Hypothalamus (tissue), 51 donors: ENCODE data around the gene MIB1.
"Not testable (repeated sequence)": the region's sequence is repeated elsewhere in the genome, so short reads cannot be mapped to it uniquely, and the experiment has no call there.

Source experiments
- DNase-seq, 51 donors: peaks; one replicate each; lab custom pipeline; 2025; lab: John Stamatoyannopoulos, UW

The MIB1 gene

DNA sequence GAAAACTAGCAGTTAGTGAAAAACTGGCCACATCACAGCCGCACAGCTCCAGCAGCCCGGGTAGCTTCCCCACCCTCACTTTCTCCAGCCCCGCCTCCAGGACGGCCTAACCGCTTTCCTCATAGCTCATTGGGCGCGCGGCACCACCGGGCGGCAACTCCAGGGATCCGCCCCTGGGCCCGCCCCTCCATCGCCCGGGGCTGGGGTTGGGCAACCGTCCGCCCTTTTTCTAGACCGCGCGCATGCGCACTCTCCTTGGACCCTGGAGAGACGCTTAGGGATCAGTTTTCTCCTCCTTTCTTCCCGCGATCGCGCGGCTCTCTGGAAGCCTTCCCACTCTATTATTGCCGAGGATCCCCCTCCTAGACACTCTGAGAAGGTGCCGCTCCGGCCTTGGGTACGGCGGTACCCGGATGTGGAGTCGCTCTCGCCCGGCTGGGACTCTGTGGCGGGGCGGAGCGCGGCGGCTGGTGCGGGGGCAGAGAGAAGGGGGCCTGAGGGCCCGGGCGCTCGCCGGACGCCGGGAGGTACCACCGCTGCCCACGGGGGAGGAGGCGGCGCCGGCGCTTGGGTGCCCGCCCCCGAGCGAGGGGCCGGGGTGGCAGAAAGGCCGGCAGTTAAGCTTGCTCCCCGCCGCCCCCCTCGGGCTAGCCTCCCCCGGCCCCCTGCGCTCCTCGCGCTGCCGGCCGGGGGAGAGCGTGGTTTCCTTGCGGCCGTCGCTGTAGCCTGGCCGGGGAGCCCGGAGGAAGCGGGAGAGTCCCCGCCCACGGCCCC is at the start of gene MIB1:
MIB1 (plus strand) TSS at position 255 of the 774 bp plus-strand sequence. CDS start 792 bp downstream, outside the sequence.
- peak; percentile 87 to 100 (median 98) for DNase-seq

DNA sequence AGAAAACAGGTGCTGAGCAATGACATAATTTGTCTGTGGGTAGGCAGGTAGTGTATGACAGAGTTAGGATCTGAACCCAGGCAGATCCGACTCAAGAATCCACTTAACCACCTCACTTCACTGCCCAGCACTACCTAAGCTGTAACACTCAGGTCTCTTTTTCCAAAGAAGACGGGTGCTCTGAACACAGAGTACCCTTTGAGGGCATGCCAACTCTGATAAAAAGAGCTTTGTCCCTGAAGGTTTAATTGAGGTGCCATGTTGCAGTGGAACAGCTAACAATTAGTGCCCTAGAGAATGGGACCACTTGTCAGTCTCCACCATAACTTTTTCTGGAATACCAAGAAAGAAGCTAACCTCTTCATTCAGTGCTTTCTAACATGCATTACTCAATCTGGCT is 47.3 kb upstream of the MIB1 start:
- no peak for DNase-seq

DNA sequence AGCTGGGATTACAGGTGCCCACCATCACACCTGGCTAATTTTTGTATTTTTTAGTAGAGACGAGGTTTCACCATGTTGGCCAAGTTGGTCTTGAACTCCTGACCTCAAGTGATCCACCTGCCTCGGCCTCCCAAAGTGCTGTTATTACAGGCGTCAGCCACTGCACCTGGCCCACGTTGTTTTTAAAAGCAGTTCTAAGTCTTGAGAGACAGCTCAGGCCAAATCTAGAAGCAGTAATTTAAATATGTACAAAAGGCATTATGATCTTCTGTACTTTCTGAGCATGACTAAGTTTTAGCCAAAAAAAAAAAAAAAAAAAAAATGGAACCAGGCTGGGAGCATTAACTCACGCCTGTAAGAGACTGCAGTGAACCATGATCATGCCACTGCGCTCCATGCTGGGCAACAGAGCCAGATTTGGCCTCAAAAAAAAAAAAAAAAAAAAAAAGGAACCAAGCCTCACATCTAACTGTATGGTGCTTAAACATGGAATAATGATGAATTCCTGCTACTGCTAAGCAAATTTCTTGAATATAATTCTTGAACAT is 40.0 kb upstream of the MIB1 start:
- DNase-seq: no peak

DNA sequence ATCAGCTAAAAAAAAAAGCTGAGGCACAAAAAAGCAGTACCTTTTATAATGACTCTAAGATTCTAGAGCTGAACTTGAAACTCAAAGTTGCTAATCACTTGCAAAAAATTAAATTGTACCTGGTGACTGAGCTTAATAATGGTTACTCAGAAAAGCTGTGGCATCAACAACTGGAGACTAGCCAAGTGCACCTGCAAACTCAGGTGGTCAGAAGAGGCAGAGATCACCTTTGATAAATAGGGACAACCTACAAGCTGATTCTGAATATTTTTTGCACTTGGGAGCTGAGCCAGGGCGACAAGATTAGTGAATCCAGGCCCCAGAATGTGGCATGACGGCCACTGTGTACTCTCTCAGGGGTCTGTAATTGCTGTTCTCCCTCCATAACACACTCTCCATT is 39.0 kb upstream of the MIB1 start:
- DNase-seq: no peak

DNA sequence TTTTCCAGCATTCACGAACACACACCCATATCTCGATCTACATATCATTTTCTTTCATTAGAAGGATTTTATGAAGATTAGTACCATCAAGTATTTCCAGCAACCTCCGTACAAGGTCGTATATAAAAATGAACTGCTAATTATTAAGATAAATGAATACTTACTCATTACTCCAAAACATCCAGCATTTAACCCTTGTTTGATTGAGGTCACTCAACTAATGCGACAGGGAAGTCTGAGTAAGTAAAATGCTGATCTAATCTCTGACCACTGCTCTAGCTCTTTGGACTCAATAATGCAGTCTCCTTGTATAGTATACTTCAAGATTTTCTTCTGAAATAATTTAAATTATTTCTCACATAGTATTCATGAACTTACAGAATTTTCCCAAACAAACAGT is 38.0 kb upstream of the MIB1 start:
- no peak for DNase-seq

DNA sequence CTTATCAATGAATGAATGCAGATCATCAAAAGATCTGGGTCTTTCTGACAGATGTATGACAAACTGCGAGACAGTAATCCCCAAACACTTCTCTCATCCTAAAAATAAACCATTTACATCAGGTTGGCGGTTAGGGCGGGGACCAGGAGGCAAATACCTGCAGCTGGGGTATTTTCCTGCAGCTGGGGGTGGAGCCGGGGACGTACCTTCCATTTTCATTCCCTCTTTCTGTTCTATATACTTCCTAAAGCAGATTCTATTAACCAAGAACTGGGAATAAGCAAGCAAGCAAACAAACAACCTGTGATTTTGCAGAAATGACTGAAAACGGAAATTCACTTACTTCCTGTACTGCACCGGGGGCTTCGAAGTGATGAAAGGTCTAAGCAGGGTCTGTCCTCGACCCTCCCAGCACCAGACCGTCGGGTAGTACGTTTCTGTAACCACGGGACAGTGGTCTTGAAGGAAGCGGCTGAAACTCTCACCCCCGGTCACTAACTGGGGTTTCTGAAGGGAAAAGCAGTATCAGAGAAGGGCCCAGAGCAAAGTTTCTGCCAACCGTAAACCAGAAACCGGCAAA is 37.3 kb upstream of the MIB1 start:
- peak in 7 of 51 donors; percentile 4 to 32 (median 15) for DNase-seq

DNA sequence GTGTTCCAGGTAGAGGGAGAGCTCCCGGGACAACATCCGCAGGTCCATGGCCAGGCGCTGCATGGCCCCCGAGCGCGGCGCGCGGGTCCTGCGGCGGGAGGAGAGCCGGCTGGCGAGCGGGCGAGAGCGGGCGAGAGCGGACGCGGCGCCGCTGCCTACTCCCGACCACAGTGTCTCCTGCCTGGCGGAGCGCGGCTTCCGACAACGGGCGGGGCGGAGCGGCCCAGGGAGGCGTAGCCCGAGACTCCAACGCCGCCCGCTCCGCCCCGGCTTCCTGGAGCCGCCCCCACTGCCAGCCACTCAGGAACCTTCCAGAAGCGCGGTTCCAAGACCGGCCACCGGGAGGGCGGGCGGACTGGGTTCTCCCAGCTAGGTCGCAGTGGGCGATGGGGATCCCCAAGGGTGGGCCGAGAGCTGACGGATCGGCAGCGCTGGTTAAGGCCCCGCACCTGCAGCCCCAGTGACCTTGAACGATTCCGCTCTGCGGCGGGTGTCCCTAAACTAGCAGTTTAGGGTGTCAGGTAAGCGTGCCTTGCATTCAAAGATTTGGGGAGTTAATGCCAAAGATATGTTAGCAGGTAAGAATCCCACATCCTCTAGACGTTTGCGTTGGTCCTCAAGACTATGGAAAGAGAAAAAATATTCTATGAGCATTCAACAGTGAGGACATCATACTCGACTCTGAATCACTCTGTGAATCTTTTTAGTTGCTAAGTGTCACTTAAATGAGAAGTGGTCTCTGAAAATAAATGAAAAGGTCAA is 35.8 kb upstream of the MIB1 start, which contains the start of gene ABHD3:
ABHD3 (minus strand) TSS at position 172 of the 762 bp plus-strand sequence; CDS start at position 63, 109 bp downstream.
- peak; percentile 20 to 95 (median 87) for DNase-seq

DNA sequence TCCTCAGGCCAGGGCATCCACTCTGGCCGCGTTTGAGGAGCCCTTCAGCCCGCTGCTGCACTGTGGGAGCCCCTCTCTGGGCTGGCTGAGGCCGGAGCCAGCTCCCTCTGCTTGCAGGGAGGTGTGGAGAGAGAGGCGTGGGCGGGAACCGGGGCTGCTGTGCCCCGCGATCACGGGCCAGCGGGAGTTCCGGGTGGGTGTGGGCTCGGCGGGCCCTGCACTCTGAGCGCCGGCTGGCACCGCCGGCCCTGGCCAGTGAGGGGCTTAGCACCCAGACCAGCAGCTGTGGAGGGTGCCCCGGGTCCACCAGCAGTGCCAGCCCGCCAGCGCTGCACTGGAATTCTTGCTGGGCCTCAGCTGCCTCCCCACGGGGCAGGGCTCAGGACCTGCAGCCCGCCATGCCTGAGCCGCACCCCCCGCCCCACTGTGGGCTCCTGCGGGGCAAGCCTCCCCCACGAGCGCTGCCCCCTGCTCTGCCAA is 34.2 kb upstream of the MIB1 start:
- no peak for DNase-seq

DNA sequence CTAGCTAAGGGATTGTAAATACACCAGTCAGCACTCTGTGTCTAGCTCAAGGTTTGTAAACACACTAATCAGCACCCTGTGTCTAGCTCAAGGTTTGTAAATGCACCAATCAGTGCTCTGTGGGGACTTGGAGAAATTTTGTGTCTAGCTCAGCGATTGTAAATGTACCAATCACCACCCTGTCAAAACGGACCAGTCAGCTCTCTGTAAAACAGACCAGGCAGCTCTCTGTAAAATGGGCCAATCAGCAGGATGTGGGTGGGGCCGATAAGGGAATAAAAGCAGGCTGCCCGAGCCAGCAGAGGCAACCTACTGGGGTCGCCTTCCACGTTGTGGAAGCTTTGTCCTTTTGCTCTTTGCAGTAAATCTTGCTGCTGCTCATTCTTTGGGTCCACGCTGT is 33.5 kb upstream of the MIB1 start:
- not testable (repeated sequence) for DNase-seq

DNA sequence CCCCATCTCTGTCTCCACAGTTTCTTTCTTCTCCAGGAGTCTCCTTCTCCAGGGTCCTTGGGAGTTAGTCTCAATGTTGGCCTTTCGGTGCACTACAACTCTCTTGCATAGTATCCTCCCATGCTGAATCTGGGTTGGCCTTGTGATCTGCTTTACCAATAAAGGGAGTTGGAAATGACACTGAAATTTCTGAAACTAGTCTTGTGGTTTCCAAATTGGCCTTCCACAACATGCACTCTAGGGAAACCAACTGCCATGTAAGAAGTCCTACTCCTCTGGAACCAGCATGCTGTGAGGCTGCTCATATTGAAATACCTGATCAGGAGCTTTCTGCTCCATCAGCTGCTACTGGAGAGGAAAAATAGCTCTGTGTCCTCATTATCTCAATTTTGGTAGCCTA is 26.1 kb upstream of the MIB1 start:
- no peak for DNase-seq

DNA sequence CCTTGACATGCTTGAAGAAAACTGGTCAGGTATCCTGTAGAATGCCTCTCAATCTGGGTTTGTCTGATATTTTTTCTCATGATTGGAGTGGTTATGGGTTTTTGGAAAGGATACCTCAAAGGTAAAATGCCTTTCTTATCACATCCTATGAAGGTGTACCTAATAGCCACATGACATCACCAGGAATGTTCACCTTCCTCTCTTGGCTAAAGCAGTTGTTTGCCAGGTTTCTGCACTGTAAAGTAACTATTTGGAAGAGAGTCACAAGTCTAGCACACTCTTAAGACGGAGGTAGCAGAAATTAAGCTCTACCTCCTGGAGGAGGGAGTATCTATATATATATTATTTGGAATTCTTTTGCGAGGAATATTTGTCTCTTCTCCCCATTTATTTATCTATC is 17.9 kb upstream of the MIB1 start:
- no peak for DNase-seq

DNA sequence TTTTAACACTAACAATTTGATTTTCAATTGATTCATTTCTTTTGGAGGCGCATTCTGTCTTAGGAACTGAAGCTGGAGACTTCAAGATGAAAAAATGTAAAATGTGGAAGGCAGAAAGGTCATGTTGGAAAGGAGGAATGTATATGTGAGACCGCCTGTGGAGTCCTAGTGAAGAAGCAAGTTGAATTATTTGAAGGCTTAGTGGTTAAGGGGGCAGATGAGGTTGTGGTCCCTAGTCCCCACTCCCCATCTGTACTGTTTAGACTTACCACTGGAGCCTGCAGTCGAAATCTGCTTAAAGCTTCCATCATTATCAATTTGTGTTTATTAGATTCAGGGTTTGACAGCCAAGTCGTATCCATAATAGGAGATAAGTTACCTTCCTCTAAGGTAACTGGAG is 15.4 kb upstream of the MIB1 start:
- DNase-seq: no peak

DNA sequence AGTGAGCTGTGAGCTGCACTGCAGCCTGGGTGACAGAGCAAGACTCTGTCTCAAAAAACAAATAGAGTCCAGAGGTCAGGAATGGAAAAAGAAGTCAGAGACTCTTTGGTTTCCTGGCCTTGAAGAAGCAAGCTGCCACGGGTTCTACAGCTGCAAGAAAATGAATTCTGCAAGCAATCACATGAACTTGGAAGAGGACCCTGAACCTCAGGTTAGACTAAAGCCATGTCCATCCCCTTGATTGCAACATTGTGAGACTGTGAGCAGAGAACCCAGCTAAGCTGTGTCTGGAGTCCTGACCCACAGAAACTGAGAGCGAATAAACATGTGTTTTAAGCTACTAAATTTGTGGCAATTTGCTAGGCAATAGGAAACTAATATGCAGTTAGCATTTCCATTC is 12.9 kb upstream of the MIB1 start:
- DNase-seq: no peak

DNA sequence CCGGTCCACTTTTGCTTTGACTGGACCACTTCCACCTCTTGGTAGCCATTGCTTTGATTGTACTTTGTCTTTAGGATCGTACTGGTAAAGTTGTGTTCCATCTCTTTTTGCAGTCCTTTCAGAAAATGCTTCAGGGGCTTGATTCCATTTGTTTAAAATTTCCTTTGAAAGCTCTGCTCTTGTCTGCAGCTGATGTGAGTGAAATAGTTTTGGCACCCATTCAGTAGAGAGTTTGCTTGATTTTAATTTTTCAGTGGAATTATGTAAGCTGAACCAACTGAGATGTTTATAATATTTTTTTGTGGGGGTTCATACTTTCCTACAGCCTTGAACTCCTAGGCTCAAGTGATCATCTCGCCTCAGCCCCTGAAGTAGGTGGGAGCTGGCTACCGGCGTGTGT is 7.6 kb upstream of the MIB1 start:
- no peak for DNase-seq

DNA sequence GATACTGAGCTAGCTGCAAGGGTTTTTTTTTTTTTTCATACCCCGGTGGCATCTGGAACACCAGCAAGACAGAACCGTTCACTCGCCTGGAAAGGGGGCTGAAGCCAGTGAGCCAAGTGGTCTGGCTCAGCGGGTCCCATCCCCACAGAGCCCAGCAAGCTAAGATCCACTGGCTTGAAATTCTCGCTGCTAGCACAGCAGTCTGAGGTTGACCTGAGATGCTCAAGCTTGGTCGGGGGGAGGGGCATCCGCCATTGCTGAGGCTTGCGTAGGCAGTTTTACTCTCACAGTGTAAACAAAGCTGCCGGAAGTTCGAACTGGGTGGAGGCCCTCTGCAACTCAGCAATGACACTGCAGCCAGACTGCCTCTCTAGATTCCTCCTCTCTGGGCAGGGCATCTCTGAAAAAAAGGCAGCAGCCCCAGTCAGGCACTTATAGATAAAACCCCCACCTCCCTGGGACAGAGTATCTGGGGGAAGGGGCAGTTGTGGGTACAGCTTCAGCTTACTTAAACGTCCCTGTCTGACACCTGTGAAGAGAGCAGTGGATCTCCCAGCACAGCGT is 5.1 kb upstream of the MIB1 start:
- DNase-seq: no peak

DNA sequence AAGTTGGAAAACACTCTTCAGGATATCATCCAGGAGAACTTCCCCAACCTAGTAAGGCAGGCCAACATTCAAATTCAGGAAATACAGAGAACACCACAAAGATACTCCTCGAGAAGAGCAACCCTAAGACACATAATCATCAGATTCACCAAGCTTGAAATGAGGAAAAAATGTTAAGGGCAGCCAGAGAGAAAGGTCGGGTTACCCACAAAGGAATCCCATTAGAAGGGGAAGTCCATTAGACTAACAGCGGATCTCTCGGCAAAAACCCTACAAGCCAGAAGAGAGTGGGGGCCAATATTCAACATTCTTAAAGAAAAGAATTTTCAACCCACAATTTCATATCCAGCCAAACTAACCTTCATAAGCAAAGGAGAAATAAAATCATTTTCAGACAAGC is 3.7 kb upstream of the MIB1 start:
- DNase-seq: not testable (repeated sequence)

DNA sequence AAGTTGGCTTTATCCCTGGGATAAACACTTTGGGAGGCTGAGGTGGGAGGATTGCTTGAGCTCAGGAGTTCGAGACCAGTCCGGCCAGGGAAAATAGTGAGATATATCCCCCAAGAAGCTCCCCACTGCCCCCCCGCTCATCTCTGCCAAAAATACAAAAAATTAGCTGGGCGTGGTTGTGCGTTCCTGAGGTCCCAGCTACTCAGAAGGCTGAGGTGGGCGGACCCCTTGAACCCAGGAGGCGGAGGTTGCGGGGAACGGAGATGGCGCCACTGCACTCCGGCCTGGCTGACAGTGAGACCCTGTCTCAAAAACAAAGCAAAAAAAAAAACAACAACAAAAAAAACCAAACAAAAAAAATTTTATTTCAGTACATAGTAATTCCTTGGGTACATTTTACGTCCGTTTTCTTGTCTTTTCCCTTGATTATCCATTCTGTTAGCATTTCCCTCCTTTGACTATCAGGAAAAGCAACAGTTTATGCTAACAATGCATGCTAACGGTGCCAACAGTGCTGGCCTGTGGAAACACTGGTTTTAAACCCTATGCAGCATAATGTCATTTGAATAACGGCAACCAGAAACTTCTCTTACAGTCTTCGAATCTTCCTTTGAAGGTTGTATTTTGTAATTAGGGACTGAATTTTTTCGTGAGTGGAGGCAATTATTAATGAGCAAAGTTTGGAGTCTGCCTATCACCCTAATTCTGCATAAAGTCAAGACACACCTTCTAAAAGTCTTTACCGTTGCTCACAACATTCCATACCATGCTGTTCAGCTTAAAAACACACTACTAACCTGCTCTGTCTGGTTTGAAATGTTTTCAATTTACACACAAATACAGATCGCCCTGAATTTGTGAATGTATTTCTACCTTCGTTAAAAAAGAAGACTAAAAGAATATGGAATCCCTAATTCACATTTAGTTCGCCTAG is 721 bp upstream of the MIB1 start:
- DNase-seq: peak in 1 of 51 donors; percentile 2

DNA sequence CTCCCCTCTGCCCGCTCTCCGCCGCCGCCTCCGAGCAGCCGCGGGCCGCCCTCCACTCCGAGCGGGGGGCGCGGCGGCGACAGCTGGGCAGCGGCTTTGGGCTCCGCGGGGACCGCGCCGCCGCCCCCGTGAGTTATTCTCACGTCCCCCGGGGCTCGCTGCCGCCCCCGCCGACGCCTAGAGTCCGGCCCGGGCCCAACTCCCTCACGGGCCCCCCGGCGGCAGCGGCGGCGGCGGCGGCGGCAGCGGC is 645 bp downstream of the MIB1 start:
- DNase-seq: no peak

DNA sequence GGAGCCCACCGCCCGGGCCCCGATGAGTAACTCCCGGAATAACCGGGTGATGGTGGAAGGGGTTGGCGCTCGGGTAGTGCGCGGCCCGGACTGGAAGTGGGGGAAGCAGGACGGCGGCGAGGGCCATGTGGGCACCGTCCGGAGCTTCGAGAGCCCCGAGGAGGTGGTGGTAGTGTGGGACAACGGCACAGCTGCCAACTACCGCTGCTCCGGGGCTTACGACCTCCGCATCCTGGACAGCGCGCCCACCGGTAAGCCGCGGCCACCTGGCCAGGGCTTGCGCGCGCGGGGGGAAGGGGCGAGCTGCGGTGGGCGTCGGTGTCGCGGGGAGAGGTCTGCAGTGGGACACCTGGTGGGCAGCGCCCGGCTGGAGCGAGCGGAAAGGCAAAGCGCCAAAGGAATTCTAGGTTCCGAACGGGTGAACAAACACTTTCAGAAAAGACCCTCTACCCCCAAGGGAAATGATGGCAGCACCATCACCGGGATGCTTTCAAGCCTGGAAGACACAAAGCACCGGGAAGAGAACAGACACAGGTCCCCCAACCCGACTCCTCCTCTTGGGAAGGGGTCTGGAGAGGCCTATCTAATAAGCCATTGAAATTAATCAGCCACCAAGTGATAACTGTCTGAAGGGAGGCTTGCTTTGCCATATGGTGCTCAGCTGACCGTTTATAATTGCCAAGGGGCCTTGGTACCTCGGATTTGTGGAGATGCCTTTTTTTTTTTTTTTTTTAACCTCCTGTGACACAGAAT is 1.1 kb downstream of the MIB1 start:
- DNase-seq: peak in 26 of 51 donors; percentile 8 to 56 (median 37)
